Loucy (cell line): ENCODE results near the gene DOCK6.

Experiments
- H2AFZ ChIP-seq: fragments of 200-600 bp; sonication (generic); 2 replicates; pipeline ENCODE4 v1.6.0; 2016; ENCODE audit warnings: antibody characterized with exemption, mild to moderate bottlenecking, low read length, moderate library complexity
- H3F3A ChIP-seq: fragments of 200-600 bp; 2 replicates; pipeline ENCODE4 v1.6.0; 2016; ENCODE audit warnings: antibody characterized with exemption, low read depth, mild to moderate bottlenecking
- H3K27me3 ChIP-seq: fragments of 200-600 bp; sonication (generic); 2 replicates; pipeline ENCODE4 v1.6.1; 2014; ENCODE audit warnings: low read length, mild to moderate bottlenecking; ENCODE audit not compliant: insufficient read depth, poor library complexity, severe bottlenecking
- H3K36me3 ChIP-seq: fragments of 200-600 bp; sonication (generic); 2 replicates; pipeline ENCODE4 v1.6.1; 2016; ENCODE audit warnings: low read length; ENCODE audit not compliant: insufficient read depth
- H3K4me1 ChIP-seq: fragments of 200-600 bp; sonication (generic); 2 replicates; pipeline ENCODE4 v1.5.1; 2014; ENCODE audit warnings: low read length, mild to moderate bottlenecking; ENCODE audit not compliant: insufficient read depth, poor library complexity, severe bottlenecking
- H3K4me2 ChIP-seq: fragments of 200-600 bp; sonication (generic); 2 replicates; pipeline ENCODE4 v1.6.0; 2014; ENCODE audit warnings: antibody characterized with exemption, low read length, low read depth, mild to moderate bottlenecking; ENCODE audit not compliant: poor library complexity, severe bottlenecking
- H3K4me3 ChIP-seq: fragments of 200-600 bp; sonication (generic); 2 replicates; pipeline ENCODE4 v1.5.1; 2014; ENCODE audit warnings: low read length, mild to moderate bottlenecking, mixed read lengths; ENCODE audit not compliant: poor library complexity, severe bottlenecking
- H3K79me2 ChIP-seq: fragments of 200-600 bp; sonication (generic); 2 replicates; pipeline ENCODE4 v1.6.1; 2014; ENCODE audit warnings: low read length; ENCODE audit not compliant: insufficient read depth
- H3K9ac ChIP-seq: fragments of 200-600 bp; sonication (generic); 2 replicates; pipeline ENCODE4 v1.6.0; 2014; ENCODE audit warnings: mild to moderate bottlenecking, low read depth, low read length, moderate library complexity; ENCODE audit not compliant: poor library complexity, severe bottlenecking
- H3K9me2 ChIP-seq: fragments of 200-600 bp; sonication (generic); replicated peaks from 2 replicates; pipeline ENCODE4 v1.6.1; 2016; ENCODE audit warnings: low read depth, low read length, mixed read lengths
- H3K9me3 ChIP-seq: fragments of 200-600 bp; sonication (generic); 2 replicates; pipeline ENCODE4 v1.6.1; 2014; ENCODE audit warnings: mild to moderate bottlenecking, antibody characterized with exemption, low read length, low read depth; ENCODE audit not compliant: insufficient read depth
- H4K20me1 ChIP-seq: fragments of 200-600 bp; sonication (generic); 2 replicates; pipeline ENCODE4 v1.6.0; 2014; ENCODE audit warnings: antibody characterized with exemption, low read length, mild to moderate bottlenecking; ENCODE audit not compliant: insufficient read depth, poor library complexity, severe bottlenecking
- EZH2phosphoT487 ChIP-seq: fragments of 200-600 bp; IDR thresholded peaks from 2 replicates; pipeline ENCODE4 v1.6.1; 2018; ENCODE audit warnings: antibody characterized with exemption, mild to moderate bottlenecking, moderate library complexity, borderline replicate concordance
- TF ChIP-seq, protein P1 (sequence below): fragments of 200-600 bp; sonication (generic); conservative IDR thresholded peaks from 2 replicates; pipeline ENCODE4 v1.5.1; 2014; ENCODE audit warnings: mild to moderate bottlenecking, antibody characterized with exemption, low read length

Gene DOCK6

DNA sequence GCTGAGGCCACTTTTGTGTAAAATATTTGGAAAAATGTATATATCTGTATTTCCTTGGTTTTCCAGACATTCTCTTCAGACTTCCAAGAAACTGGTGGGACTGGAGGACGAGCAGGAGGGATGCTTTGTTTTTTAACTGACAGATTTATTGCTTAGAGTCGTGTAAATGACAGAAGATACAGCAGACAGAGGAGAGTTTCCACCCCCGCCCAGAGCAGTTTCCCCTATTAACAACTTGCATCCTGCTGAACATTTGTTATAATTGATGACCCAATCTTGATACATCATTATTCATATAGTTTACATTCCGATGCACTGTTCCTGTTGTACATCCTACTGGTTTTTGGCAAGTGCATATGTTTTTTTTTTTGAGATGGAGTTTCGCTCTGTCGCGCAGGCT is 7.1 kb upstream of the DOCK6 start:
- H3K9me2 ChIP-seq = no peaks in the 10 kb centered on the region
- TF ChIP-seq, protein P1, sequence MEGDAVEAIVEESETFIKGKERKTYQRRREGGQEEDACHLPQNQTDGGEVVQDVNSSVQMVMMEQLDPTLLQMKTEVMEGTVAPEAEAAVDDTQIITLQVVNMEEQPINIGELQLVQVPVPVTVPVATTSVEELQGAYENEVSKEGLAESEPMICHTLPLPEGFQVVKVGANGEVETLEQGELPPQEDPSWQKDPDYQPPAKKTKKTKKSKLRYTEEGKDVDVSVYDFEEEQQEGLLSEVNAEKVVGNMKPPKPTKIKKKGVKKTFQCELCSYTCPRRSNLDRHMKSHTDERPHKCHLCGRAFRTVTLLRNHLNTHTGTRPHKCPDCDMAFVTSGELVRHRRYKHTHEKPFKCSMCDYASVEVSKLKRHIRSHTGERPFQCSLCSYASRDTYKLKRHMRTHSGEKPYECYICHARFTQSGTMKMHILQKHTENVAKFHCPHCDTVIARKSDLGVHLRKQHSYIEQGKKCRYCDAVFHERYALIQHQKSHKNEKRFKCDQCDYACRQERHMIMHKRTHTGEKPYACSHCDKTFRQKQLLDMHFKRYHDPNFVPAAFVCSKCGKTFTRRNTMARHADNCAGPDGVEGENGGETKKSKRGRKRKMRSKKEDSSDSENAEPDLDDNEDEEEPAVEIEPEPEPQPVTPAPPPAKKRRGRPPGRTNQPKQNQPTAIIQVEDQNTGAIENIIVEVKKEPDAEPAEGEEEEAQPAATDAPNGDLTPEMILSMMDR = no peak
- no peak for TF ChIP-seq EZH2phosphoT487
- H3K9me3 ChIP-seq = no peaks in the 10 kb centered on the region
- H2AFZ ChIP-seq = no peak overlapping the region
- no peak overlapping the region for H3K4me2 ChIP-seq
- H3K9ac ChIP-seq = no peak overlapping the region
- H3K79me2 ChIP-seq = no peaks in the 10 kb centered on the region
- H3K4me1 ChIP-seq = no peaks in the 10 kb centered on the region
- H3F3A ChIP-seq = no peaks in the 10 kb centered on the region
- H4K20me1 ChIP-seq = no peaks in the 10 kb centered on the region
- H3K36me3 ChIP-seq = no peaks in the 10 kb centered on the region
- H3K4me3 ChIP-seq = no peak overlapping the region
- H3K27me3 ChIP-seq = no peaks in the 10 kb centered on the region

DNA sequence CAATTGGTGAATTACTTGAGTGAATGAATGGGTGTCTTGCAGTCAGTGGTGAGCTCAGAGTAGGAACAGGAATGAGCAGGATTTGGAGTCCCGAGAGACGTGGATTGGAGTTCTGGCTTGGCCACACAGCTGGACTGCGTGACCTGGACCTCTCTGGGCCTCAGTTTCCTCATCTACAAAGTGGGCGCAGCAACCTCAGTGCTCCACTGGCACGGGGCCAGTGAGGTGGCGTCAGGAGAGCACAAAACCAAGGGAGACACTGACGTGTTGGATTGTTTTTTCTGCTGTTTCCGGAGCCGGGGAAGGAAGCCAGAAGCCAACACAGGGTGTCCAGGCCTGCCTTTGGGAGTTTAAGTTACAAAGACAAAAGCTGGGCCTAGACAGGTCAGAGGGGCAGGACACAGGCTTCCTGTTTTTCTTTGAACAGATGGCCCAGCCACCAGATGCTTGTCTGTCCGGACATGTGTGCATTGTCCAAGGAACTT is 6.5 kb upstream of the DOCK6 start:
- Histone ChIP-seq H3F3A (no peaks in the 10 kb centered on the region), H3K9me3 (no peaks in the 10 kb centered on the region), H3K4me3 (no peak overlapping the region), H3K4me2 (no peak overlapping the region), H3K4me1 (no peaks in the 10 kb centered on the region), H4K20me1 (no peaks in the 10 kb centered on the region), H3K79me2 (no peaks in the 10 kb centered on the region), H2AFZ (no peak overlapping the region), H3K36me3 (no peaks in the 10 kb centered on the region), H3K27me3 (no peaks in the 10 kb centered on the region), H3K9ac (no peak overlapping the region), H3K9me2 (no peaks in the 10 kb centered on the region)
- TF ChIP-seq, protein P1 = no peak

DNA sequence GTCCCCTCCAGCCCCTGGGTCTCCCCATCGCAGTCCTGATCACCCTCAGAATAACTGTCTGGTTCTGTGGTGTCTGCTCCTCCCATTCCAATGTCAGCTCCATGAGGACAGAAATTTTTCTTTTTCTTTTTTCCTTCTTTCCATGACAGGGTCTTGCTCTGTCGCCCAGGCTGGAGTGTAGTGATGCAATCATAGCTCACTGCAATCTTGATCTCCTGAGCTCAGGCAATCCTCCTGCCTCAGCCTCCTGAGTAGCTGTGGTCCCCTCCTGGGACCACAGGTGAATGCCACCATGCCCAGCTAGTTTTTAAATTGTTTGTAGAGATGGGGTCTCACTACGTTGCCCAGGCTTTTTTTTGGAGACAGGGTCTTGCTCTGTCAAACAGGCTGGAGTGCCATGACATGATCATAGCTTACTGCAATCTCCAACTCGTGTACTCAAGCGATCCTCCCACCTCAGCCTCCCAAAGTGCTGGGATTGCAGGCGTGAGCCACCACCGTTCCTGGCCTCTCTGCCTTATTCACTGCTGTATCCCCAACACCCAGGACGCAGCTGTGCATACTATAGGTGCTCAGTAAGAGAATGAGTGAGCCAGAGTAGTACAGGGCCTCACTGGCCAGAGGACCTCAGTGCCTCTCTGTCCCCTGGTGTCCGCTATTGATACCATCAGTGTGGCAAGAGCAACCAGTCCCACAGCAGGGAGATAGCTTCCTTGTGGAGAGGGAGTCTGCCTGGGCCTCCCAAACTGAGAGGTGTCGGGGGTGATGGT is 5.2 kb upstream of the DOCK6 start:
- no peaks in the 10 kb centered on the region for H3K9me3 ChIP-seq
- no peak overlapping the region for H3K4me2 ChIP-seq
- H2AFZ ChIP-seq = no peak overlapping the region
- no peaks in the 10 kb centered on the region for H3F3A ChIP-seq
- H3K36me3 ChIP-seq = no peaks in the 10 kb centered on the region
- H3K27me3 ChIP-seq = no peaks in the 10 kb centered on the region
- TF ChIP-seq, protein P1 = no peak
- no peak for TF ChIP-seq EZH2phosphoT487
- H3K4me1 ChIP-seq = no peaks in the 10 kb centered on the region
- H4K20me1 ChIP-seq = no peaks in the 10 kb centered on the region
- H3K9me2 ChIP-seq = no peaks in the 10 kb centered on the region
- no peak overlapping the region for H3K4me3 ChIP-seq
- H3K9ac ChIP-seq = no peak overlapping the region
- H3K79me2 ChIP-seq = no peaks in the 10 kb centered on the region
